ENCODE data around the gene FMN1.

Gene FMN1

GRCh38 chr15:32829436-32829835 is 365.1 kb downstream of the FMN1 start:
- H3K4me3 ChIP-seq (ENCODE audit: control insufficient read depth in 1 of 7, extremely low read depth in 1 of 7, insufficient read depth in 4 of 7, low read depth in 2 of 7, low read length in 6 of 7), result no peak overlapping the region
- no CpG with 5 or more reads among the region's 2 CpGs for WGBS (ENCODE audit: insufficient coverage)
- no peak overlapping the region for H3K27ac ChIP-seq (ENCODE audit: insufficient read depth in 1 of 2, low read depth in 1 of 2, low read length in 2 of 2, poor library complexity in 1 of 2, severe bottlenecking in 2 of 2)
- ChIA-PET POLR2A (no interaction called here), CTCF (interaction anchor here (1.7 kb wide), 1 partner anchor 14 kb away, joined by 5 read pairs; no protein-coding TSS in a partner anchor)
- no peaks in the 10 kb centered on the region for H3K36me3 ChIP-seq (ENCODE audit: control insufficient read depth in 4 of 4, insufficient read depth in 4 of 4, low read length in 3 of 4)
- H3K4me1 ChIP-seq (ENCODE audit: control extremely low read depth in 1 of 4, control insufficient read depth in 4 of 4, insufficient read depth in 4 of 4, low read length in 3 of 4), result peaks cover 0 to 4% (median 0%) of the 10 kb centered on the region in 4 experiments
- no peaks in the 10 kb centered on the region for H3K9me3 ChIP-seq (ENCODE audit: control extremely low read depth in 1 of 5, control insufficient read depth in 4 of 5, insufficient read depth in 2 of 5, low read depth in 1 of 5, low read length in 4 of 5)
- DNase-seq, result no peak
- no peaks in the 10 kb centered on the region for H3K27me3 ChIP-seq (replicated peaks in 2 of 5; ENCODE audit: control insufficient read depth in 4 of 5, insufficient read depth in 5 of 5, low read length in 4 of 5)

DNA sequence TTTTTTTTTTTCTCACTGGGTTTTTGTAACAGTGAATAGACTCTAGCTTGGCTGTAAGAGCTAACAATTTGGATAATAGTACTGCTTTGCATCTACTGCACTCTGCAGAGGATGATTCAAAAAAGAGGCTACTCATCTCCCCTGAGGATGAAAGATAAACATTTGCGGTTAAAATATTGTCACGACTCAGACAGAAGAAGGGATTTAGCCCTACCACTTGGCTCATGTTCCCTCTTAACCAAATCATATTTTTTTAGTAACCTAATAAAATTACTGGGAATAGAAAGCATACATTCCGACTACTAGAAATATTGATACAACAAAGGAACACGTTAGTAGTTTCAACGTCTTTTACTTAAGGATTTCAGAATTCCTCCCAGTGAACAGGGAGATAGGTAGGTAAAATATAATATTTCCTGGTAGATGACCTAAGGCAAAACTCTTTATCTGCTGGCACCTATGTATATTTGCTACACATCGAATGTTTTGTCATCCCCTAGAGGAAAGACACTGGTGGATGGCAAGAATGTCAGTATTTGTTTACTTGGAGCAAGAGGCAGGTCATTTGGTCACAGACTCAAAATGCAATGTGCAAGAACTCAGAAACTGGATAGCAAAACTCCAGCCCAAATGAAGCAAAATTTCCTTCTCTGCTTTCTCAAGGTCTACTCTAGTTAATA is 365.9 kb downstream of the FMN1 start:
- WGBS (ENCODE audit: insufficient coverage), result 100% methylated on average over 2 of the region's 6 CpGs
- H3K4me3 ChIP-seq (ENCODE audit: control insufficient read depth in 1 of 7, extremely low read depth in 1 of 7, insufficient read depth in 4 of 7, low read depth in 2 of 7, low read length in 6 of 7), result no peak overlapping the region
- H3K27me3 ChIP-seq (replicated peaks in 2 of 5; ENCODE audit: control insufficient read depth in 4 of 5, insufficient read depth in 5 of 5, low read length in 4 of 5), result no peaks in the 10 kb centered on the region
- no peak overlapping the region for H3K27ac ChIP-seq (ENCODE audit: insufficient read depth in 1 of 2, low read depth in 1 of 2, low read length in 2 of 2, poor library complexity in 1 of 2, severe bottlenecking in 2 of 2)
- POLR2A ChIA-PET, result no interaction called here
- H3K4me1 ChIP-seq (ENCODE audit: control extremely low read depth in 1 of 4, control insufficient read depth in 4 of 4, insufficient read depth in 4 of 4, low read length in 3 of 4), result no peaks in the 10 kb centered on the region
- no peaks in the 10 kb centered on the region for H3K36me3 ChIP-seq (ENCODE audit: control insufficient read depth in 4 of 4, insufficient read depth in 4 of 4, low read length in 3 of 4)
- DNase-seq, result no peak
- CTCF ChIA-PET, result interaction anchor here (1.7 kb wide), 1 partner anchor 13 kb away, joined by 5 read pairs; no protein-coding TSS in a partner anchor
- no peaks in the 10 kb centered on the region for H3K9me3 ChIP-seq (ENCODE audit: control extremely low read depth in 1 of 5, control insufficient read depth in 4 of 5, insufficient read depth in 2 of 5, low read depth in 1 of 5, low read length in 4 of 5)

DNA sequence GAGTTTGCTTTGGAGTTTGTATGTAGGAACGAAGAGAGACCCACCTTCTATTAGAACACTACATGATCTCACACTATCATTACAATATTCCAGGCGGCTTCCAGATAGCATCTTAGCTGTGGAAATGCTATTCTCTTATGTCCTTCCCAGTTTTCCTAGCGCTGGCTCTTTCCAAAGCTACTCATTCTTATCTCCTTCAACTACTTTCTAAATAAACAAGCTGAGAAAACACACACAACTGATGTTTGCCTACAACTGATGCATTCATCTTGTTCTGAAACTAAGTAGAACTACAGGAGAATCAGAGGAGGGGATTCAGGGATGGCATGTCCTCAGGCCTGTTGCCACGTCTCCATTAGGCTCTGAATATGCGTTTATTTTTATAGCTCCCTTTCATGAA is 367.8 kb downstream of the FMN1 start:
- DNase-seq, result no peak
- Histone ChIP-seq H3K27ac (ENCODE audit: insufficient read depth in 1 of 2, low read depth in 1 of 2, low read length in 2 of 2, poor library complexity in 1 of 2, severe bottlenecking in 2 of 2) (no peak overlapping the region), H3K36me3 (ENCODE audit: control insufficient read depth in 4 of 4, insufficient read depth in 4 of 4, low read length in 3 of 4) (no peaks in the 10 kb centered on the region), H3K4me1 (ENCODE audit: control extremely low read depth in 1 of 4, control insufficient read depth in 4 of 4, insufficient read depth in 4 of 4, low read length in 3 of 4) (no peaks in the 10 kb centered on the region), H3K4me3 (ENCODE audit: control insufficient read depth in 1 of 7, extremely low read depth in 1 of 7, insufficient read depth in 4 of 7, low read depth in 2 of 7, low read length in 6 of 7) (no peak overlapping the region), H3K27me3 (replicated peaks in 2 of 5; ENCODE audit: control insufficient read depth in 4 of 5, insufficient read depth in 5 of 5, low read length in 4 of 5) (peaks cover 0 to 3% (median 0%) of the 10 kb centered on the region in 5 experiments), H3K9me3 (ENCODE audit: control extremely low read depth in 1 of 5, control insufficient read depth in 4 of 5, insufficient read depth in 2 of 5, low read depth in 1 of 5, low read length in 4 of 5) (no peaks in the 10 kb centered on the region)
- POLR2A ChIA-PET, result no interaction called here
- WGBS (ENCODE audit: insufficient coverage), result 100% methylated on average over 4 of the region's 5 CpGs
- CTCF ChIA-PET, result no interaction called here

DNA sequence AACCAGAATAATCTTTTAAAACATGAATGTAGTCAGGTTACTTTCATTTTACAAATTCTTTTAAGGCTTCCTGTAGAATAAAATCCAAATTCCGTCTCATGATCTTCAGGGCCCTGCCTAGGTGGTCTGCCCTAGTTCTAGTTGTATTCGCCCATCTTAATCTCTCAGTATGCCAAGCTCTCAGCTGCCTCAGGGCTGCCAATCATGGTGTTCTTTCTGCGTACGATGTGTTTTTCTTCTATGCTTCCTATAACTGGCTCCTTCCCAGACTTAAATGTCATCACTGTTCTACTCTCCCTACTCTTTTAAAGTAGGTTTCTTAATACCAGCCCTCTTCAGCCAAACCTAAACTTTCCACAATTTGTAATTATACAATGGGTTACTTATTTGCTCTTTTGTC is 369.3 kb downstream of the FMN1 start:
- WGBS (ENCODE audit: insufficient coverage), result 100% methylated on average over 4 of the region's 4 CpGs
- ChIA-PET POLR2A (no interaction called here), CTCF (no interaction called here)
- H3K36me3 ChIP-seq (ENCODE audit: control insufficient read depth in 4 of 4, insufficient read depth in 4 of 4, low read length in 3 of 4), result no peaks in the 10 kb centered on the region
- no peak for DNase-seq
- H3K9me3 ChIP-seq (ENCODE audit: control extremely low read depth in 1 of 5, control insufficient read depth in 4 of 5, insufficient read depth in 2 of 5, low read depth in 1 of 5, low read length in 4 of 5), result no peaks in the 10 kb centered on the region
- no peak overlapping the region for H3K4me3 ChIP-seq (ENCODE audit: control insufficient read depth in 1 of 7, extremely low read depth in 1 of 7, insufficient read depth in 4 of 7, low read depth in 2 of 7, low read length in 6 of 7)
- H3K4me1 ChIP-seq (ENCODE audit: control extremely low read depth in 1 of 4, control insufficient read depth in 4 of 4, insufficient read depth in 4 of 4, low read length in 3 of 4), result no peaks in the 10 kb centered on the region
- peaks cover 0 to 3% (median 0%) of the 10 kb centered on the region in 5 experiments for H3K27me3 ChIP-seq (replicated peaks in 2 of 5; ENCODE audit: control insufficient read depth in 4 of 5, insufficient read depth in 5 of 5, low read length in 4 of 5)
- no peak overlapping the region for H3K27ac ChIP-seq (ENCODE audit: insufficient read depth in 1 of 2, low read depth in 1 of 2, low read length in 2 of 2, poor library complexity in 1 of 2, severe bottlenecking in 2 of 2)

GRCh38 chr15:32824777-32825176 is 369.7 kb downstream of the FMN1 start:
- WGBS (ENCODE audit: insufficient coverage), result 90% methylated on average over 5 of the region's 5 CpGs
- Histone ChIP-seq H3K36me3 (ENCODE audit: control insufficient read depth in 4 of 4, insufficient read depth in 4 of 4, low read length in 3 of 4) (no peaks in the 10 kb centered on the region), H3K27ac (ENCODE audit: insufficient read depth in 1 of 2, low read depth in 1 of 2, low read length in 2 of 2, poor library complexity in 1 of 2, severe bottlenecking in 2 of 2) (no peak overlapping the region), H3K27me3 (replicated peaks in 2 of 5; ENCODE audit: control insufficient read depth in 4 of 5, insufficient read depth in 5 of 5, low read length in 4 of 5) (peaks cover 0 to 3% (median 0%) of the 10 kb centered on the region in 5 experiments), H3K9me3 (ENCODE audit: control extremely low read depth in 1 of 5, control insufficient read depth in 4 of 5, insufficient read depth in 2 of 5, low read depth in 1 of 5, low read length in 4 of 5) (no peaks in the 10 kb centered on the region), H3K4me1 (ENCODE audit: control extremely low read depth in 1 of 4, control insufficient read depth in 4 of 4, insufficient read depth in 4 of 4, low read length in 3 of 4) (no peaks in the 10 kb centered on the region), H3K4me3 (ENCODE audit: control insufficient read depth in 1 of 7, extremely low read depth in 1 of 7, insufficient read depth in 4 of 7, low read depth in 2 of 7, low read length in 6 of 7) (no peak overlapping the region)
- ChIA-PET CTCF (no interaction called here), POLR2A (no interaction called here)
- DNase-seq, result no peak

- Histone ChIP-seq H3K9me3 (ENCODE audit: control extremely low read depth in 1 of 5, control insufficient read depth in 4 of 5, insufficient read depth in 2 of 5, low read depth in 1 of 5, low read length in 4 of 5) (no peaks in the 10 kb centered on the region), H3K4me3 (ENCODE audit: control insufficient read depth in 1 of 7, extremely low read depth in 1 of 7, insufficient read depth in 4 of 7, low read depth in 2 of 7, low read length in 6 of 7) (no peak overlapping the region), H3K36me3 (ENCODE audit: control insufficient read depth in 4 of 4, insufficient read depth in 4 of 4, low read length in 3 of 4) (no peaks in the 10 kb centered on the region), H3K27me3 (replicated peaks in 2 of 5; ENCODE audit: control insufficient read depth in 4 of 5, insufficient read depth in 5 of 5, low read length in 4 of 5) (peaks cover 0 to 3% (median 0%) of the 10 kb centered on the region in 5 experiments), H3K4me1 (ENCODE audit: control extremely low read depth in 1 of 4, control insufficient read depth in 4 of 4, insufficient read depth in 4 of 4, low read length in 3 of 4) (no peaks in the 10 kb centered on the region), H3K27ac (ENCODE audit: insufficient read depth in 1 of 2, low read depth in 1 of 2, low read length in 2 of 2, poor library complexity in 1 of 2, severe bottlenecking in 2 of 2) (no peak overlapping the region)
- ChIA-PET POLR2A (no interaction called here), CTCF (interaction anchor here (1.0 kb wide), 1 partner anchor 17 kb away, joined by 3 read pairs; no protein-coding TSS in a partner anchor)
- WGBS (ENCODE audit: insufficient coverage), result 95% methylated on average over 3 of the region's 4 CpGs
- DNase-seq, result no peak
These were observed 370.8 kb downstream of the FMN1 start for GRCh38 chr15:32823750-32824149.

GRCh38 chr15:32822739-32823138 is 371.8 kb downstream of the FMN1 start:
- ChIA-PET CTCF (interaction anchor here (1.0 kb wide), 1 partner anchor 16 kb away, joined by 3 read pairs; no protein-coding TSS in a partner anchor), POLR2A (no interaction called here)
- no peak overlapping the region for H3K27ac ChIP-seq (ENCODE audit: insufficient read depth in 1 of 2, low read depth in 1 of 2, low read length in 2 of 2, poor library complexity in 1 of 2, severe bottlenecking in 2 of 2)
- WGBS (ENCODE audit: insufficient coverage), result 100% methylated on average over 1 of the region's 3 CpGs
- H3K36me3 ChIP-seq (ENCODE audit: control insufficient read depth in 4 of 4, insufficient read depth in 4 of 4, low read length in 3 of 4), result no peaks in the 10 kb centered on the region
- H3K9me3 ChIP-seq (ENCODE audit: control extremely low read depth in 1 of 5, control insufficient read depth in 4 of 5, insufficient read depth in 2 of 5, low read depth in 1 of 5, low read length in 4 of 5), result no peaks in the 10 kb centered on the region
- DNase-seq, result no peak
- H3K4me1 ChIP-seq (ENCODE audit: control extremely low read depth in 1 of 4, control insufficient read depth in 4 of 4, insufficient read depth in 4 of 4, low read length in 3 of 4), result no peaks in the 10 kb centered on the region
- H3K27me3 ChIP-seq (replicated peaks in 2 of 5; ENCODE audit: control insufficient read depth in 4 of 5, insufficient read depth in 5 of 5, low read length in 4 of 5), result peaks cover 0 to 3% (median 0%) of the 10 kb centered on the region in 5 experiments
- H3K4me3 ChIP-seq (ENCODE audit: control insufficient read depth in 1 of 7, extremely low read depth in 1 of 7, insufficient read depth in 4 of 7, low read depth in 2 of 7, low read length in 6 of 7), result no peak overlapping the region
